Fibroblast of lung (primary cell): ENCODE results near the gene C5orf15.

ENCODE experiments used
- CTCF ChIP-seq, 2 donors: IDR thresholded peaks in 1 of 2; conservative IDR thresholded peaks in 1 of 2; 1 replicate in 1 of 2; 2 replicates in 1 of 2; pipeline ENCODE4 v1.5.1; 2011 to 2012; ENCODE audit warnings: low read length in 2 of 2, control low read depth in 1 of 2, inconsistent platforms in 1 of 2, low read depth in 1 of 2, mild to moderate bottlenecking in 1 of 2
- EZH2 ChIP-seq: IDR thresholded peaks from 2 replicates; pipeline ENCODE4 v1.5.1; 2012; ENCODE audit warnings: low read length, control low read depth, mild to moderate bottlenecking; ENCODE audit errors: missing control alignments

- no peak for TF ChIP-seq CTCF (conservative IDR thresholded peaks at IDR 0.05 in 1 of 2, IDR thresholded peaks at IDR 0.05 in 1 of 2; ENCODE audit: low read depth in 1 of 2, low read length in 2 of 2)
- no peak for TF ChIP-seq EZH2
Observed at GRCh38 chr5:133980652-133981051, 12.2 kb upstream of the C5orf15 start.
